A673 (cell line): ENCODE measurements around the gene HHIPL2. TPM values are rescaled to one million over a fixed set of nuclear protein-coding genes. Genes with fewer than 3 reads are reported as not detected.

Experiments used
- BruUV-seq: library from RNA; stranded (reverse); fragments of 400-500 nt; replicated peaks from 2 replicates; lab custom pipeline; 2021; lab: Mats Ljungman, UMichigan
- CTCF ChIA-PET: fragments of 300-600 bp; sonication (Branson Sonifier 250); formaldehyde crosslinking; loops from one replicate; lab custom pipeline; 2022; ENCODE audit warnings: antibody characterized with exemption; lab: Charles Lee
- POLR2A ChIA-PET: fragments of 300-600 bp; sonication (Branson Sonifier 250); formaldehyde crosslinking; loops from one replicate; lab custom pipeline; 2022; ENCODE audit warnings: antibody characterized with exemption; ENCODE audit not compliant: low non-redundant PET; lab: Charles Lee
- DNase-seq: peaks from one replicate; pipeline ENCODE4 v3.0.0-alpha.2; 2015; ENCODE audit warnings: low spot score
- H3K27ac ChIP-seq: fragments of 200-600 bp; sonication (generic); 2 replicates; pipeline ENCODE4 v1.5.1; 2016; ENCODE audit warnings: mixed run types, low read depth, mild to moderate bottlenecking, mixed read lengths, antibody characterized with exemption, low read length; ENCODE audit not compliant: poor library complexity, severe bottlenecking
- H3K27me3 ChIP-seq: fragments of 200-600 bp; sonication (generic); replicated peaks from 2 replicates; pipeline ENCODE4 v1.6.1; 2017; ENCODE audit warnings: mixed run types, low read depth, mild to moderate bottlenecking, mixed read lengths, antibody characterized with exemption, low read length; ENCODE audit not compliant: insufficient read depth, poor library complexity
- H3K36me3 ChIP-seq: fragments of 200-600 bp; sonication (generic); 2 replicates; pipeline ENCODE4 v1.6.1; 2016; ENCODE audit warnings: mixed run types, mild to moderate bottlenecking, mixed read lengths, antibody characterized with exemption, low read length; ENCODE audit not compliant: insufficient read depth, poor library complexity, severe bottlenecking
- H3K4me1 ChIP-seq: fragments of 200-600 bp; sonication (generic); 2 replicates; pipeline ENCODE4 v1.6.1; 2017; ENCODE audit warnings: mixed run types, mild to moderate bottlenecking, mixed read lengths, antibody characterized with exemption, low read length; ENCODE audit not compliant: insufficient read depth, poor library complexity, severe bottlenecking
- H3K4me3 ChIP-seq: fragments of 200-600 bp; sonication (generic); 2 replicates; pipeline ENCODE4 v1.5.1; 2016; ENCODE audit warnings: low read depth, mixed run types, mild to moderate bottlenecking, mixed read lengths, low read length; ENCODE audit not compliant: poor library complexity, severe bottlenecking
- H3K9me3 ChIP-seq: fragments of 200-600 bp; sonication (generic); 2 replicates; pipeline ENCODE4 v1.6.1; 2016; ENCODE audit warnings: mixed run types, low read depth, mild to moderate bottlenecking, mixed read lengths, antibody characterized with exemption, low read length; ENCODE audit not compliant: poor library complexity, severe bottlenecking
- CTCF ChIP-seq: fragments of 300-800, 200-600 bp; sonication (generic); conservative IDR thresholded peaks from 2 replicates; pipeline ENCODE4 v1.5.1; 2017; ENCODE audit warnings: low read depth, mild to moderate bottlenecking, antibody characterized with exemption, low read length, moderate library complexity, mixed read lengths
- EZH2 ChIP-seq: fragments of 200-600 bp; sonication (generic); IDR thresholded peaks from 2 replicates; pipeline ENCODE4 v1.6.1; 2017; ENCODE audit warnings: borderline replicate concordance, low read depth, mild to moderate bottlenecking, mixed read lengths, antibody characterized with exemption, low read length; ENCODE audit not compliant: poor library complexity, severe bottlenecking
- intact Hi-C: fragments of 100-400 bp; cut with micrococcal nuclease; formaldehyde crosslinking; loops from one replicate; pipeline ENCODE4 v1.10.0; 2022; ENCODE audit not compliant: unreplicated experiment
- total RNA-seq: library from RNA; stranded (reverse); gene quantifications from 2 replicates; pipeline ENCODE4 v1.2.3, GENCODE V29; 2021

HHIPL2 gene
- total RNA-seq, 1 experiment from 2014 or later = not detected

GRCh38 chr1:222554177-222554576 lies 6.3 kb upstream of the HHIPL2 start:
- no peak for DNase-seq
- intact Hi-C loops = no loop called here
- POLR2A ChIA-PET = no interaction called here
- TF ChIP-seq CTCF (no peak), EZH2 (no peak)
- CTCF ChIA-PET = no interaction called here
- H3K4me3 ChIP-seq = no peak overlapping the region
- no peak overlapping the region for H3K27ac ChIP-seq
- H3K36me3 ChIP-seq = peaks cover 17% of the 10 kb centered on the region
- H3K4me1 ChIP-seq = no peaks in the 10 kb centered on the region
- H3K9me3 ChIP-seq = no peaks in the 10 kb centered on the region
- no peaks in the 10 kb centered on the region for H3K27me3 ChIP-seq
- BruUV-seq = no TSS peak

- H3K27ac ChIP-seq = no peak overlapping the region
- TF ChIP-seq CTCF (no peak), EZH2 (no peak)
- no peaks in the 10 kb centered on the region for H3K27me3 ChIP-seq
- ChIA-PET POLR2A (no interaction called here), CTCF (no interaction called here)
- no peaks in the 10 kb centered on the region for H3K9me3 ChIP-seq
- peaks cover 4% of the 10 kb centered on the region for H3K36me3 ChIP-seq
- no peaks in the 10 kb centered on the region for H3K4me1 ChIP-seq
- intact Hi-C loops = no loop called here
- no peak for DNase-seq
- BruUV-seq = no TSS peak
- no peak overlapping the region for H3K4me3 ChIP-seq
Measured at GRCh38 chr1:222552882-222553281, 5.0 kb upstream of the HHIPL2 start.

- no TSS peak for BruUV-seq
- Histone ChIP-seq H3K4me1 (peaks cover 10% of the 10 kb centered on the region), H3K4me3 (no peak overlapping the region), H3K27me3 (no peaks in the 10 kb centered on the region), H3K36me3 (no peaks in the 10 kb centered on the region), H3K27ac (no peak overlapping the region), H3K9me3 (no peaks in the 10 kb centered on the region)
- CTCF ChIA-PET = no interaction called here
- TF ChIP-seq EZH2 = no peak
- no peak for TF ChIP-seq CTCF
- POLR2A ChIA-PET = no interaction called here
- intact Hi-C loops = no loop called here
- no peak for DNase-seq
Measured at GRCh38 chr1:222547260-222547614, 667 bp downstream of the HHIPL2 start.
